GM21367 (cell line): Measurements from ENCODE around the gene DCAF17.
A peak's percentile ranks its signal among the peaks of the same experiment; 100 is the strongest.
"Not testable (repeated sequence)": the region's sequence is repeated elsewhere in the genome, so short reads cannot be mapped to it uniquely, and the experiment has no call there.

Source experiments
- ATAC-seq: cut with Tn5 transposase; IDR thresholded peaks from one replicate; pipeline ENCODE4 v1.9.1; 2021; ENCODE audit not compliant: unreplicated experiment

The DCAF17 gene

GRCh38 chr2:171410101-171410500, 23.9 kb upstream of the DCAF17 start:
- ATAC-seq: no peak

DNA sequence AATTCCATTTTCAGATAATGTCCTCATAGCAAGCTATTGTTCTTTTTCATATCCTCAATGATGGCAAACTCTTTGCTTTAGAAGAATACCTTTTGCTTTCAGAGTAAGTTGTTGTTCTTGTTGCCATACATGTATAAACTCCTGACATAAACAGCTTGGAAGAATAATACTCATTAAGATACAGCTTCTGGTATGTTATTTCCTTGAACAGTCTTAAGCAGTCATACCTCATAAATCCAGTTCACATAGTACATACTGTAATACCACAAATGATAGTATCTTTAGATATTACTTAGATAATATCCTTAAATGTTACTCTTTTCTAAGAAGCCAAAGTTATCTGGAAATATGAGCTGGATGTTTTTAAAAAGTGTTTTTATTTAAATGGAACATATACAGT, 23.4 kb upstream of the DCAF17 start:
- ATAC-seq: no peak

GRCh38 chr2:171411214-171411613, 22.8 kb upstream of the DCAF17 start:
- no peak for ATAC-seq

GRCh38 chr2:171411791-171412483, 22.1 kb upstream of the DCAF17 start:
- ATAC-seq: no peak

DNA sequence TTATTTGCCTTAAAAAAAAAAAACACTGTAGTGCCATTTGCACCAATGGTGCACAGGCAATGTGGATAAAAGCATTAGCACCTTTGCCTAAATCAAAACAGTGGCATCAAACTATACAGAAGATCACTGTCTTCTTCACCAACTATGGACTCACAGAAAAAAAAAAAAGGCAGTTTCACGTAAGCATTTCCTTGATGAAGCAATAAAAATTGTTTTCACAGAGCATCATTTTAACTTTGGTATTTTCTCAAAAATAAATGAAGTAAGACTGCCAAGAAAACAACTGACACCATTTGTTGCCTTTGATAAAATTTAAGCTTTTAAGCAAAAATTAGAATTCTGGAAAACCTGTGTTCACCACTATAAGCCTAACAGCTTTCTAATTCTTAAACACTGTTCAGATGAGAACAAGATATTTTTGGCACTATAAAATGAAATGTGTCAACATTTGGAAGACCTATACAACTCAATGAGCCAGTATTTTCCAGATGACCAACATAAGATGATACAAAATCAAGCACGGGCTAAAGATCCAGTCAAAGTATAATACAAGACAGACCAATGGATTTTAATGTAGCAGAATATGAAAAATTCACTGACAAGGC, 21.4 kb upstream of the DCAF17 start:
- no peak for ATAC-seq

GRCh38 chr2:171414645-171415044, 19.4 kb upstream of the DCAF17 start:
- ATAC-seq: not testable (repeated sequence)

GRCh38 chr2:171416009-171416926, 17.8 kb upstream of the DCAF17 start:
- peak; percentile 85 for ATAC-seq

DNA sequence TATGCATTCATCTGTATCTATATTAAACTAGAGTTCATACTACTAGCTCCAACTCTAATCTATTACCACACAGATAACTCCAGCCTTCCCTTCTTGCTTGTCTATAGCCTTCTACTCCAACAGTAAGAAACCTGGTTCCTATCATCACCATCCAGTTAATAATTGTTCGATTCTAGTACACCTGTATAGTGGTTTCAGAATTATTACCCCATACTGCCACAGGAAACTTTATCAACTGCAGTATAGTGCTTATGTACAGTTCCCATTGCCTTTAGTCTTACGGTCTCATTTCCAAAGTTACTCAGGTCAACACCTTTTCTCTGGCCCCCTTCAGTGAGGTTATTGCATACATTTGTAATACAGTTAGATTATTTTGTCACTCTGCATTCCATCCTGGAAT, 14.7 kb upstream of the DCAF17 start:
- ATAC-seq: no peak

- no peak for ATAC-seq
Measured at GRCh38 chr2:171420728-171421563, 13.1 kb upstream of the DCAF17 start.

DNA sequence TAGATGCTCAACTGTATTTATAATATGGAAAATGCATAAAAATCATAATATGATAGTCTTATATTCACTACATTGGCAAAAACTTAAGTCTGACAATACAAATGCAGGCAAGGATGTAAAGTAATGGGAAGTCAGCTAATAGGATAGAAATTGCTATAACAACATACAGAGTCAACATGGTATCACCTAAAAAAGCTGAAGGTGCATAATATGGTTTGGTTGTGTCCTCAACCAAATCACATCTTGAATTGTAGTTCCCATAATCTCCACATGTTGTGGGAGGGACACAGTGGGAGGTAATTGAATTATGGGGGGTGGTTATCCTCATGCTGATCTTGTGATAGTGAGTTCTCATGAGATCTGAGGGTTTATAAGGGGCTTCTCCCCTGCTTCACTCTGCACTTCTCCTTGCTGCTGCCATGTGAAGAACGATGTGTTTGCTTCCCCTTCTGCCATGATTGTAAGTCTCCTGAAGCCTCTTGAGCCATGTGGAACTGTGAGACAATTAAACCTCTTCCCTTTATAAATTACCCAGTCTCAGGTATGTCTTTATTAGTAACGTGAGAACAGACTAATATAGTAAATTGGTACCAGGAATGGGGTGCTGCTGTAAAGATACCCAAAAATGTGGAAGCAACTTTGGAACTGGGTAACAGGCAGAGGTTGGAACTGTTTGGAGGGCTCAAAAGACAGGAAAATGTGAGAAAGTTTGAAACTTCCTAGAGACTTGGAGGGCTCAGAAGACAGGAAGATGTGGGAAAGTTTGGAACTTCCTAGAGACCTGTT, 11.1 kb upstream of the DCAF17 start:
- ATAC-seq: not testable (repeated sequence)

DNA sequence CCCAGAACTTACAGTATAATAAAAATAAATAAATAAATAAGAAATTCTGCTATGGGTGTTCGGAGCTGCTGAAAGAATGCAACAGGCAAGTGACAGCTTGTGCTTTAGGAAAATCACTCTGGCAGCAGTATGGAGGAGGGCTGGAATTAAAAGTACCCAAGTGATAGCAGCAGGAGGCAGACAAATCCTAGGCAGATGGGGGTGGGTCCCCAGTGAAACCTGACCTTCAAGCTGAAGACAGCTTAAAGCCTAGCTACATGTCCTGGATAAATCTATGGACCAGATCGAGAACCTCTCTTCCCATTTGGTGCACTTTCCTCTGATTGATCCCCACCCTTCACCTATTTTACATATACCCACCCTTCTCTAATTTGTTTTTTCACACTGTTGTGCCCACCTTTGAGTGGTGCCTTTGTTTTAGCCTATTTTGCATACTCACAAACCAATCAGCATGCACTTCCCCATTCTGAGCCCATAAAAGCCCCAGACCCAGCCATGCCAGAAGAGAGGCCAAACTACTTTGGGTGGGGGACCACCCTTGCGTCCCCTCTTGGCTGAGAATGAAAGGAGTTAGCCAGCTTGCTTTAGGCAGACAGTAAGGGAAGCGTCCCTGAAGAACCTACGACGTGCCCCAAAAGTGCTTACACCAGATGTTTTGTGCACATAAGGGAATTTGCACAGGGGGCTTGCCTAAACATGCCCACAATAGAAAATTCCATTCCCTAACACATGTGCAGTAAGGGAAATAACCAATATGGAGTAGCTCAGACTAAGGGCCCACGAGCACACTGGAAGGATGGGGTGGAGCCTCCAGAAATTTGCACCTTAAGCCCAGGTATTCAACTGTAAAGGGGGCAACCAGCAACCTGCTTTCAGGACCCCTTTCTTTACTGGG, 3.3 kb upstream of the DCAF17 start:
- no peak for ATAC-seq

DNA sequence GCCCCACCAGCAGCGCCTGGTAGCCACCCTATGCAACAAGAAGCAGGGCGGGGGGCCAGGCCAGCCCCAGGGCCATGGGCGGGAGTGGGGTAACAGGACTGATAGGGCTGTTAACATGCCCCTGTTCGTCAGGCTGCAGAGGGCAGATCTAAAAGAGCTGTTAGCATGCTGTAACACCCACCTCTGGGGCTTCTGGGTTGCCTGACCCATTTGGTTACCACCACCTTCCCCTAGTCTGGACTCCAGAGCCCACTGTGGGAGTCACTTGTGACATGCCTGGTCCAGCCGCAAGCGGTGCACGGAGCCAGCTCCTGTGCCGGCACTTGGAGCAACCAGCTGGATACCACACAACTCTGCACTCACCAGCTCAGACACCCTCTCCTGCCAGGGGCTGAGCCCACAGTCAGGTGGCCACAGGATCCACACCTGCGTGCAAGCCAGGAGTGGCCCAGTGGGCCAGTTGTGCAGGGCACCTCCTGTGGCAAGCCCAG, 2.3 kb upstream of the DCAF17 start:
- no peak for ATAC-seq

DNA sequence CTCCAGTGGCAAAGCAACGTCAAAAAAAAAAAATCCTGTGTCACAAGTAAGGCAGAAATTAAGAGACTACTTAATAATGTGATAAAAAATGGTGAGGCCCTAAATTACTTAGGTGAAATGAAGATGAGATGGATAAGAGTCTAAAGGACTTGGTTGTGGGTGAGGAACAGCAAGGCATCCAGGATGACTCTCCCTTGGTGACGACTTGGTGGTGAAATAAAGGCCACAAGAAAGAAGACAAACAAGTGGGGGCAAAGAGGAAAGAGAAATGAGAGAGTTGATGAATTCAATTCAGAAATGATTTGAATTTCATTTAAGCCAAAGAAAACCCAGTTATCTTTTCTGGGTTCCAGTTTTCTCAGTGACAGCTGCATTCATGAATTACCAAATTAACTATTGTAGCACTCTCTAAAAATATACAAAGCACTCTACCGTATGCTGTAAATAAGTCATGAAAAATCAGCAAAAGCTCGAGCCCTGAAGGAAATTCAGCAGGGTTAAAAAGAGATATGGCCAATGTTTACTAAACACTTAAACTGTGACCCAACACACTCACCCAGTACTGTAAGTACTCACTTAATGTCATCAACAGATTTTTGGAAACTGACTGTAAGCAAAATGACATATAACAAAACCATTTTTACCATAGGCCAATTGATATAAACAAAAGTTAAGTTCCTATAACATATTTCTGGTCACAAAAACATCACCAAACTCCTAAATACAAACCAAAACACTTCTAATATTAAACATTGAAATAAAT, 1.6 kb upstream of the DCAF17 start:
- ATAC-seq: no peak

DNA sequence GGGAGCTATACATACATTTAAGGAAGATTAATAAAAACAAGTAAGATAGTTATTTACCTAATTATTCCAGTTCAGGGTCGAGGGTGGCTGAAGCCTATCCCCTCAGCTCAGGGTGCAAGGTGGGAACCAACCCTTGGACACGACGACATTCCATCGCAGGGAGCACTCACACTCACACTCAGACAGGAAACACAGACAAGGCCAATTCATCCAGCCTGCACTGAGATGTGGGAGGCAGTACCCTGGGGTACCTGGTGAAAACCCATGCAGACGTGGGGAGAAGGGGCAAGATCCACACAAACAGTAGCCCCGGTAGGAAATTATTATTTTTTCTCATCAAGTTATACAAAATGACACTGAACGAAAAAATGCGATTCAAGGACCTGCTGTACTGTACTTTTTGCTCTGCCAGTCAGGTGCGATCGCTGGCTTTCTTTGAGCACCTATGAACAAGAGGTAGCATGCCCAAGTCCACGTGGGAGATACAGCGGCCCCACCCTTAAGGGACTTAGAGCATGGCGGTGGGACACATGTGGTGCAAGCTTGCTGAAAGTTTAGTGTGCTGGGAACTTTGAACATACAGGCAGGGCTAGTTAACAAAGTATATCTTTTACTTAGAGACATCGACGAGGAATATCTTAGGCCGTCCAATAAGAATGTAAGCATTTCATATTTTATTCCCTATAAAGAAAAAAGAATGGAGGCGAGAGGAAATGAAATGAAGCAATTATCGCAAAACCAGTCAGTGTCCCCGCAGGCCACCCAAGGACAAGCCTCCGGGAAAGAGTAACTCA, 860 bp upstream of the DCAF17 start:
- no peak for ATAC-seq

GRCh38 chr2:171433763-171434012, 338 bp upstream of the DCAF17 start, which contains the start of gene METTL8:
TSS of gene METTL8 (minus strand) at chr2:171433990. CDS start at chr2:171392185, 41,805 bp downstream.
- ATAC-seq: no peak

DNA sequence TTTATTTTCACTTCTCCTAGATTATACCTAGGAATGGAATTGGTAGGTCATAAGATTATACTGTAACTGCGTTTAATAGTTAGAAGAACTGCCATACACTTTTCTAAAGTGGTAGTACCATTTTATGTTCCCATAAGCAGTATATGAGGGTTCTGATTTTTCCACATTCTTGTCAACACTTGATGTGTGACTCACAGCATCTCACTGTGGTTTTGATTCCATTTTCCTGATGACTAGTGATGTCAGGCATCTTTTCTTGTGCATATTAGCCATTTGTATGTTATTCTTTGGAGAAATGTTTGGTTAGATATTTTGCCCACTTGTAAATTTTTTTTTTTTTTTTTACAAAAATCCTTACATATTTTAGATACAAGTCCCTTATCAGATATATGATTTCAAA, 2.3 kb downstream of the DCAF17 start:
- no peak for ATAC-seq

GRCh38 chr2:171441470-171441869, 7.4 kb downstream of the DCAF17 start:
- ATAC-seq: no peak

- ATAC-seq: no peak
Measured at GRCh38 chr2:171447675-171448074, 13.6 kb downstream of the DCAF17 start.
